Memory B cell (primary cell): ENCODE results near the gene ASIC1.
A peak's percentile ranks its signal among the peaks of the same experiment; 100 is the strongest.
"Not testable (repeated sequence)": the region's sequence is repeated elsewhere in the genome, so short reads cannot be mapped to it uniquely, and the experiment has no call there.

Experiments
- ATAC-seq: fragments of 150-1000 bp; cut with Tn5 transposase; 2 replicates; pipeline ENCODE4 v1.10.0; 2021; ENCODE audit warnings: low read depth, mild to moderate bottlenecking, moderate library complexity
- DNase-seq, 2 donors: peaks; one replicate each; pipeline ENCODE4 v3.0.0; 2022; ENCODE audit warnings: low spot score in 2 of 2
- H3K27ac Mint-ChIP-seq: one replicate; pipeline ENCODE4 v1.8.0; 2022; ENCODE audit warnings: mild to moderate bottlenecking, moderate library complexity, mixed read lengths
- H3K27me3 Mint-ChIP-seq: one replicate; pipeline ENCODE4 v1.8.0; 2022; ENCODE audit warnings: mixed read lengths
- H3K36me3 Mint-ChIP-seq: one replicate; pipeline ENCODE4 v1.8.0; 2022; ENCODE audit warnings: mild to moderate bottlenecking, mixed read lengths
- H3K4me1 Mint-ChIP-seq: one replicate; pipeline ENCODE4 v1.8.0; 2022; ENCODE audit warnings: mixed read lengths
- H3K4me3 Mint-ChIP-seq: one replicate; pipeline ENCODE4 v1.8.0; 2022; ENCODE audit warnings: mild to moderate bottlenecking, moderate library complexity, mixed read lengths
- H3K9me3 Mint-ChIP-seq: one replicate; pipeline ENCODE4 v1.8.0; 2022; ENCODE audit warnings: mixed read lengths

ASIC1 gene

DNA sequence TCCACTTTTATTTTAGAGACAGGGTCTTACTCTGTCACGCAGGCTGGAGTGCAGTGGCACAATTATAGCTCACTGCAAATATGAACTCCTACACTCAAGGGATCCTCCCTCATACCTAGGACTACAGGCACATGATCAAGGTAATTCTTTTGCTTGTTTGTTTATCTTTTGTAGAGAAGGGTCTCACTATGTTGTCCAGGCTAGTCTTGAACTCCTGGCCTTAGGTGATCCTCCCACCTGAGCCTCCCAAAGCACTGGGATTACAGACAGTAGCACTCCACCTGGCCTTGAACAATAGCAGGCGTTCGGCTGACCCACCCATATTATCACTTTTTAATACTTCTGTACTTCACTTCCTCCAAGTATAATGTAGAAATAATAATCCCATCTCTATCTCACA lies 30.7 kb upstream of the ASIC1 start:
- Mint-ChIP-seq H3K9me3 (peaks cover 3% of the 10 kb centered on the region), H3K4me3 (no peak overlapping the region), H3K27me3 (peaks cover 2% of the 10 kb centered on the region), H3K27ac (no peak overlapping the region), H3K4me1 (peaks cover 9% of the 10 kb centered on the region), H3K36me3 (peaks cover 2% of the 10 kb centered on the region)
- ATAC-seq (no peak), DNase-seq (no peak)

GRCh38 chr12:50030449-50030848 lies 26.9 kb upstream of the ASIC1 start:
- not testable (repeated sequence) for H3K4me3 Mint-ChIP-seq, H3K4me1 Mint-ChIP-seq, H3K9me3 Mint-ChIP-seq, ATAC-seq, H3K36me3 Mint-ChIP-seq, DNase-seq, H3K27me3 Mint-ChIP-seq, H3K27ac Mint-ChIP-seq

- Mint-ChIP-seq H3K36me3 (no peaks in the 10 kb centered on the region), H3K9me3 (no peaks in the 10 kb centered on the region), H3K4me3 (peak overlapping the region; percentile 74), H3K4me1 (peaks cover 5% of the 10 kb centered on the region), H3K27me3 (peaks cover 9% of the 10 kb centered on the region), H3K27ac (no peak overlapping the region)
- DNase-seq (no peak), ATAC-seq (no peak)
Observed at GRCh38 chr12:50032515-50032853, 24.9 kb upstream of the ASIC1 start.

- no peaks in the 10 kb centered on the region for H3K36me3 Mint-ChIP-seq
- peak overlapping the region; percentile 74 for H3K4me3 Mint-ChIP-seq
- DNase-seq (no peak), ATAC-seq (peak; percentile 68)
- peaks cover 8% of the 10 kb centered on the region for H3K27me3 Mint-ChIP-seq
- no peaks in the 10 kb centered on the region for H3K9me3 Mint-ChIP-seq
- peak overlapping the region; percentile 45 for H3K27ac Mint-ChIP-seq
- H3K4me1 Mint-ChIP-seq, result peaks cover 5% of the 10 kb centered on the region
Observed at GRCh38 chr12:50032854-50033581, 24.4 kb upstream of the ASIC1 start.

DNA sequence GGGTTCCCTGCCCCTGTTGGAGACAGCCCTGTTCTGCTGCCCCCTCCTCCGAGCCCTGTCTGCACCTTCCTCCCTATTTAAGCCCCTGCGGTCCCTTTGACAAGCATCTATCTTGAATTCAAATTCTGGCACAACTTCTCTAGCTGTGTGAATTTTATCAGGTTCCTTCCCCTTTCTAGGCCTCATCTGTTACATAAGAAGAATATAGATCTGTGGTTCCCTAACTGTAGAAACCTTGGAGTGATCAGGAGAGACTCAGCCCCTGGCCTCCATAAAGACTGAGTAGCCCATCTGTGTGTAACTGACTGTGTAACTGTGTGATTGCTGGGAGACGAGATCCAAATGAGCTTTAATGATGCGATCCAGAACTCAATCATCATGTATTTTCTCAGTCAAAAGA lies 19.1 kb upstream of the ASIC1 start:
- DNase-seq (no peak), ATAC-seq (no peak)
- Mint-ChIP-seq H3K27me3 (peaks cover 4% of the 10 kb centered on the region), H3K4me1 (peaks cover under 1% of the 10 kb centered on the region), H3K9me3 (no peaks in the 10 kb centered on the region), H3K4me3 (no peak overlapping the region), H3K27ac (no peak overlapping the region), H3K36me3 (no peaks in the 10 kb centered on the region)

DNA sequence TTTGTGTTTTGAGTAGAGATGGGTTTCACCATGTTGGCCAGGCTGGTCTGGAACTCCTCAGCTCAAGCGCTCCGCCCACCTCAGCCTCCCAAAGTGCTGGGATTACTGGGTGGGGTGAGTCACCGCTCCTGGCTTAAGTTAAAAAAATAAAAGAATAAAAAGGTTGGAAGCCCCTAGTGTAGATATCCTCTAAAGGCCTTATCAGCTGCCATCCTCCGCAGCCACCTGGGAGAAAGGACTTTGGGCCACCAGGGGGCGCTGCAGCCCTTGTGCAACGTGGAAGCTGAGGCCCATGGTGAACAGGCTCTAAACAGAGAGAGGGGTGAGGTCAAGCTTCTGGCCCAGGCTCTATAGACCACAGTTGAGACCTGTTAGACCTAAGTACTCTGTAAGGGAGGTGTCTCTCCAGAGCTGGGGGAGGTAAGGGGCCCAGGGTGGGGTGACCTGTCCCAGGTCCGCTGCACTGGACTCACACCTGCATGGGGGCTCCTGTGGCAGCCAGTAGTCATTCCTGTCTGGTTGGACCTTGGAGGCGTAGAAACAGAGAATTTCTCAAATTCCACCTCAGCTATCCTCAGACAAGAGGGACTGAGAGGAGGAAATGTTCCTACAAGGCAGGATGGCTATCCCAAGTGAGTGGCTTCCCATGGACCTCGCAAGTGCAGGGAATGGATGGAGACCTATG lies 18.1 kb upstream of the ASIC1 start:
- H3K9me3 Mint-ChIP-seq, result no peaks in the 10 kb centered on the region
- H3K4me1 Mint-ChIP-seq, result no peaks in the 10 kb centered on the region
- peaks cover 4% of the 10 kb centered on the region for H3K27me3 Mint-ChIP-seq
- peak; percentile 83 for ATAC-seq
- H3K4me3 Mint-ChIP-seq, result no peak overlapping the region
- H3K27ac Mint-ChIP-seq, result no peak overlapping the region
- no peaks in the 10 kb centered on the region for H3K36me3 Mint-ChIP-seq
- DNase-seq, result peak; percentile 73 to 75

DNA sequence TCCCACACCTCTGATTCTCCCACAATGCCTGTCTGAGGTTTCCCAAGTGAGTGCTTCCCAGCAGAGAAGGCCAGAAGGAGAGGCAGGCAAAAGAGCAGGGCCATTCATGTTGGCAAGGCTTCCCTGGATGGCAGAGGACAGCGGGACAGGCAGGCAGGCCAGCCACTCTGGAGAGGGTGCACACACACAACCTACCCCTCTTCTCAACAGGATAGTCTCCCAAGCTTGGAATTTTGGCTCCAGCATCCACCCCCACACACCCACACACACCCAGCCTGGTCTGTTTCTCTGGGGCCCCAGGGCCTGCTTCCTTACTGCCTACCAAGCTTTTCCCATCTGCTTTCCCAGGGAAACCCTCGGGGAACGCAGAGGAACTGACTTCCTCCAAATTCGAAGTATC lies 16.7 kb upstream of the ASIC1 start:
- no peak for ATAC-seq
- no peak for DNase-seq
- Mint-ChIP-seq H3K4me1 (no peaks in the 10 kb centered on the region), H3K27ac (no peak overlapping the region), H3K27me3 (peaks cover 4% of the 10 kb centered on the region), H3K9me3 (no peaks in the 10 kb centered on the region), H3K4me3 (no peak overlapping the region), H3K36me3 (no peaks in the 10 kb centered on the region)

GRCh38 chr12:50041062-50041860 lies 16.1 kb upstream of the ASIC1 start:
- Mint-ChIP-seq H3K36me3 (no peaks in the 10 kb centered on the region), H3K4me3 (no peak overlapping the region), H3K9me3 (no peaks in the 10 kb centered on the region), H3K27me3 (peaks cover 2% of the 10 kb centered on the region), H3K27ac (no peak overlapping the region), H3K4me1 (no peaks in the 10 kb centered on the region)
- DNase-seq (no peak), ATAC-seq (no peak)

GRCh38 chr12:50041962-50042361 lies 15.4 kb upstream of the ASIC1 start:
- Mint-ChIP-seq H3K27ac (no peak overlapping the region), H3K27me3 (no peaks in the 10 kb centered on the region), H3K36me3 (no peaks in the 10 kb centered on the region), H3K9me3 (no peaks in the 10 kb centered on the region), H3K4me3 (no peak overlapping the region), H3K4me1 (no peaks in the 10 kb centered on the region)
- DNase-seq, result no peak
- no peak for ATAC-seq

DNA sequence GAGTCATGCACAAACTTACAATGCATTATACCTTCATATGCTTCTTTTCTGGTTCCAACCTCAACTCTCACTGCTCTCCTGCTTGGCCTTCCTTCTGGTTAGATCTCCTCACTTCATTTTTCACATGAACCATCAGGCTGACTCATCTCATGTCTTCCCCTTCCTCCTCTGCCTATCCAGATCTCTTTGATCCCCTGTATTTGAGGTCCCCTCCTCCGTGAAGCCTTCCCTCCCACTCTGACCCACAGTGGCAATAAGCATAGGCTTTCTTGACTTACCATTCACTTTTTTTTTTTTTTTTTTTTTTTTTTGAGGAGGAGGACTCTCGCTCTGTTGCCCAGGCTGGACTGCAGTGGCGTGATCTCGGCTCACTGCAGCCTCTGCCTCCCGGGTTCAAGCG lies 14.7 kb upstream of the ASIC1 start:
- Mint-ChIP-seq H3K4me3 (no peak overlapping the region), H3K36me3 (no peaks in the 10 kb centered on the region), H3K27me3 (no peaks in the 10 kb centered on the region), H3K9me3 (no peaks in the 10 kb centered on the region), H3K4me1 (no peaks in the 10 kb centered on the region), H3K27ac (no peak overlapping the region)
- ATAC-seq, result no peak
- DNase-seq, result no peak

GRCh38 chr12:50043308-50043707 lies 14.1 kb upstream of the ASIC1 start:
- no peaks in the 10 kb centered on the region for H3K9me3 Mint-ChIP-seq
- no peaks in the 10 kb centered on the region for H3K36me3 Mint-ChIP-seq
- DNase-seq, result no peak
- ATAC-seq, result no peak
- H3K4me1 Mint-ChIP-seq, result no peaks in the 10 kb centered on the region
- no peak overlapping the region for H3K4me3 Mint-ChIP-seq
- no peak overlapping the region for H3K27ac Mint-ChIP-seq
- no peaks in the 10 kb centered on the region for H3K27me3 Mint-ChIP-seq

DNA sequence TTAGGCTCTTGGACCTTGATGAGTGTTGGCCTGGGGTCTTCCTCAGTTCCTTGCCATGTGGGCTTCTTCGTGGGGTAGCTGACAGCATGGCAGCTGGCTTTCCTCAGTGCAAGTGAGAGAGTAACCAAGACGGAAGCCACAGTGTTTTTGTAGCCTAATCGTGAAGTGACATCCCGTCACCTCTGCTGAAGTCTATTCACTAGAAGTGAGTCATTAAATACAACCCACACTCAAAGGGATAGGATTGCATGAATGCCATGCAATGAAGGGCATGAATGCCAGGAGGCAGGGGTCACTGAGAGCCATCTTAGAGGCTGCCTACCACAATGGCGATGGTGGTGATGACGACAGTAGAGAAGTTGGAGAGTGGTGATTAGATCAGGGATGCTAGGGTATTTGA lies 13.5 kb upstream of the ASIC1 start:
- ATAC-seq (no peak), DNase-seq (no peak)
- H3K4me3 Mint-ChIP-seq, result no peak overlapping the region
- H3K27me3 Mint-ChIP-seq, result no peaks in the 10 kb centered on the region
- no peaks in the 10 kb centered on the region for H3K36me3 Mint-ChIP-seq
- H3K4me1 Mint-ChIP-seq, result no peaks in the 10 kb centered on the region
- H3K9me3 Mint-ChIP-seq, result no peaks in the 10 kb centered on the region
- no peak overlapping the region for H3K27ac Mint-ChIP-seq

GRCh38 chr12:50047693-50048250 lies 9.6 kb upstream of the ASIC1 start:
- no peaks in the 10 kb centered on the region for H3K4me1 Mint-ChIP-seq
- ATAC-seq (no peak), DNase-seq (no peak)
- H3K36me3 Mint-ChIP-seq, result no peaks in the 10 kb centered on the region
- peaks cover 16% of the 10 kb centered on the region for H3K27me3 Mint-ChIP-seq
- H3K4me3 Mint-ChIP-seq, result no peak overlapping the region
- no peak overlapping the region for H3K27ac Mint-ChIP-seq
- H3K9me3 Mint-ChIP-seq, result no peaks in the 10 kb centered on the region
